H1 (cell line): ENCODE measurements around the gene MTMR10. TPM values are rescaled to one million over a fixed set of nuclear protein-coding genes. Genes with fewer than 3 reads are reported as not detected.

Experiments used
- CTCF ChIA-PET: fragments of 300-600 bp; sonication (Branson Sonifier 250); formaldehyde crosslinking; loops from one replicate; lab custom pipeline; 2021; ENCODE audit not compliant: partially characterized antibody; lab: Charles Lee
- POLR2A ChIA-PET: fragments of 300-600 bp; sonication (Branson Sonifier 250); formaldehyde crosslinking; loops from one replicate; lab custom pipeline; 2021; ENCODE audit warnings: inconsistent platforms; ENCODE audit not compliant: partially characterized antibody; lab: Charles Lee
- DNase-seq, 2 experiments: peaks; one replicate each; pipeline versions ENCODE4 v3.0.0 to v3.0.0-alpha.2; 2010 to 2022; ENCODE audit warnings: low spot score in 2 of 2, low read depth in 1 of 2, mixed read lengths in 1 of 2
- FAIRE-seq: peaks from 2 replicates; lab custom pipeline; 2011; peaks lifted over from hg19 to GRCh38; lab: Jason Lieb, UNC
- H2AFZ ChIP-seq: 2 replicates; pipeline ENCODE4 v1.8.1; 2012; ENCODE audit warnings: low read length, inconsistent platforms
- H2AK5ac ChIP-seq: 2 replicates; pipeline ENCODE4 v1.6.1; 2013; ENCODE audit warnings: low read depth, low read length
- H2BK120ac ChIP-seq: replicated peaks from 2 replicates; pipeline ENCODE3; 2013; ENCODE audit warnings: low read depth, low read length, inconsistent platforms
- H2BK12ac ChIP-seq: 2 replicates; pipeline ENCODE4 v1.6.1; 2013; ENCODE audit warnings: low read depth, low read length
- H2BK15ac ChIP-seq: 2 replicates; pipeline ENCODE4 v1.6.1; 2013; ENCODE audit warnings: low read length
- H2BK20ac ChIP-seq: 2 replicates; pipeline ENCODE4 v1.6.1; 2013; ENCODE audit warnings: low read length
- H2BK5ac ChIP-seq: 2 replicates; pipeline ENCODE4 v1.6.1; 2013; ENCODE audit warnings: low read depth, low read length
- H3K14ac ChIP-seq: 2 replicates; pipeline ENCODE4 v1.6.1; 2013; ENCODE audit warnings: inconsistent platforms; ENCODE audit not compliant: insufficient read length
- H3K18ac ChIP-seq: 2 replicates; pipeline ENCODE4 v1.6.1; 2013; ENCODE audit warnings: low read length; ENCODE audit errors: extremely low read depth
- H3K23ac ChIP-seq: 2 replicates; pipeline ENCODE4 v1.6.1; 2013; ENCODE audit warnings: inconsistent platforms; ENCODE audit not compliant: insufficient read length
- H3K23me2 ChIP-seq: 2 replicates; pipeline ENCODE4 v1.6.1; 2013; ENCODE audit warnings: low read depth, low read length
- H3K27ac ChIP-seq: 2 replicates; pipeline ENCODE4 v1.6.1; 2011; ENCODE audit warnings: low read depth, low read length, inconsistent platforms
- H3K27me3 ChIP-seq, 4 experiments: replicated peaks in 1 of 4; 1 replicate in 1 of 4; 2 replicates in 3 of 4; pipeline versions ENCODE4 v1.6.1 to v1.8.1; 2011 to 2013; ENCODE audit warnings: low read length in 3 of 4, mild to moderate bottlenecking in 3 of 4, inconsistent platforms in 2 of 4, mixed read lengths in 2 of 4, moderate library complexity in 1 of 4; ENCODE audit not compliant: control insufficient read depth in 3 of 4, insufficient read depth in 3 of 4; ENCODE audit errors: extremely low read depth in 1 of 4
- H3K36me3 ChIP-seq, 4 experiments: 2 replicates each; pipeline versions ENCODE4 v1.6.1 to v1.8.1; 2011 to 2013; ENCODE audit warnings: mild to moderate bottlenecking in 4 of 4, low read length in 3 of 4, moderate library complexity in 2 of 4, control low read depth in 1 of 4, inconsistent platforms in 1 of 4; ENCODE audit not compliant: insufficient read depth in 4 of 4, control insufficient read depth in 2 of 4
- H3K4ac ChIP-seq: replicated peaks from 2 replicates; pipeline ENCODE3; 2013; ENCODE audit warnings: low read length, low read depth, mixed read lengths, inconsistent platforms; ENCODE audit not compliant: insufficient read length
- H3K4me1 ChIP-seq, 4 experiments: replicated peaks in 1 of 4; 1 replicate in 1 of 4; 2 replicates in 3 of 4; pipeline versions ENCODE4 v1.6.1 to v1.8.1; 2011 to 2013; ENCODE audit warnings: low read length in 3 of 4, inconsistent platforms in 2 of 4, mixed read lengths in 1 of 4; ENCODE audit not compliant: insufficient read depth in 4 of 4, control insufficient read depth in 3 of 4
- H3K4me2 ChIP-seq, 2 experiments: 2 replicates each; pipeline versions ENCODE4 v1.6.1 to v1.8.1; 2011 to 2013; ENCODE audit warnings: low read depth in 2 of 2, low read length in 2 of 2, control low read depth in 1 of 2, inconsistent platforms in 1 of 2, mild to moderate bottlenecking in 1 of 2; ENCODE audit not compliant: insufficient read depth in 1 of 2
- H3K4me3 ChIP-seq, 4 experiments: fragments of 200-600, 300-600 bp in 1 of 4; sonication (generic), shearing (Covaris generic), sonication (Bioruptor Twin) in 1 of 4; 2 replicates each; pipeline versions ENCODE4 v1.5.1 to v1.8.1; 2011 to 2016; ENCODE audit warnings: low read length in 4 of 4, low read depth in 3 of 4, control low read depth in 2 of 4, inconsistent platforms in 2 of 4, mild to moderate bottlenecking in 2 of 4, mixed read lengths in 1 of 4, moderate library complexity in 1 of 4; ENCODE audit not compliant: insufficient read depth in 2 of 4; ENCODE audit errors: extremely low read depth in 1 of 4
- H3K56ac ChIP-seq: replicated peaks from 2 replicates; pipeline ENCODE3; 2013; ENCODE audit warnings: low read depth, mild to moderate bottlenecking, mixed read lengths, low read length, inconsistent platforms; ENCODE audit not compliant: insufficient read length
- H3K79me1 ChIP-seq: 2 replicates; pipeline ENCODE4 v1.6.1; 2013; ENCODE audit warnings: low read depth, low read length, control low read depth
- H3K79me2 ChIP-seq, 2 experiments: 2 replicates each; pipeline versions ENCODE4 v1.6.1 to v1.8.1; 2012 to 2013; ENCODE audit warnings: low read length in 2 of 2, mild to moderate bottlenecking in 2 of 2, inconsistent platforms in 1 of 2; ENCODE audit not compliant: insufficient read depth in 2 of 2, control insufficient read depth in 1 of 2
- H3K9ac ChIP-seq, 4 experiments: replicated peaks in 1 of 4; 1 replicate in 1 of 4; 2 replicates in 3 of 4; pipeline versions ENCODE4 v1.6.1 to v1.8.1; 2011 to 2013; ENCODE audit warnings: low read depth in 3 of 4, low read length in 3 of 4, control low read depth in 2 of 4, mild to moderate bottlenecking in 2 of 4, moderate library complexity in 2 of 4, inconsistent platforms in 1 of 4; ENCODE audit errors: extremely low read depth in 1 of 4
- H3K9me3 ChIP-seq, 2 experiments: 2 replicates each; pipeline versions ENCODE4 v1.6.1 to v1.8.1; 2012 to 2013; ENCODE audit warnings: mild to moderate bottlenecking in 2 of 2, moderate library complexity in 2 of 2, control low read depth in 1 of 2, inconsistent platforms in 1 of 2, low read depth in 1 of 2, low read length in 1 of 2, mixed read lengths in 1 of 2; ENCODE audit not compliant: insufficient read depth in 2 of 2
- H4K20me1 ChIP-seq, 2 experiments: replicated peaks in 1 of 2; 2 replicates each; pipeline versions ENCODE3 to v1.8.1; 2011 to 2013; ENCODE audit warnings: inconsistent platforms in 2 of 2, low read length in 2 of 2, mild to moderate bottlenecking in 1 of 2; ENCODE audit not compliant: insufficient read depth in 2 of 2, control insufficient read depth in 1 of 2
- H4K5ac ChIP-seq: 2 replicates; pipeline ENCODE4 v1.6.1; 2013; ENCODE audit warnings: low read length, low read depth, mixed read lengths, inconsistent platforms; ENCODE audit not compliant: insufficient read length
- H4K8ac ChIP-seq: 2 replicates; pipeline ENCODE4 v1.8.0; 2013; ENCODE audit warnings: mild to moderate bottlenecking, moderate library complexity, low read length, inconsistent platforms; ENCODE audit not compliant: insufficient read depth; ENCODE audit errors: extremely low read depth
- H4K91ac ChIP-seq: replicated peaks from 2 replicates; pipeline ENCODE3; 2013; ENCODE audit warnings: low read length, mixed read lengths, inconsistent platforms; ENCODE audit not compliant: insufficient read length
- ASH2L ChIP-seq: fragments of 200-600, 300-600 bp; sonication (generic); IDR thresholded peaks from one replicate; pipeline ENCODE4 v1.7.1; 2017; ENCODE audit warnings: low read length
- EZH2 ChIP-seq: fragments of 200-600 bp; sonication (generic); IDR thresholded peaks from 2 replicates; pipeline ENCODE4 v1.7.1; 2012; ENCODE audit warnings: low read depth, mild to moderate bottlenecking, moderate library complexity, low read length, inconsistent platforms; ENCODE audit not compliant: severe bottlenecking
- MAFK ChIP-seq: IDR thresholded peaks from 2 replicates; pipeline ENCODE4 v1.6.1; 2012; ENCODE audit warnings: low read depth, mild to moderate bottlenecking, improper control_type of control experiment, low read length
- WGBS, 2 experiments: shearing (Covaris generic) in 1 of 2; methylation state at CpG; one replicate each; pipeline versions ENCODE4 v1.1.6 to v1.1.7; 2013 to 2015; ENCODE audit warnings: low lambda C conversion rate in 2 of 2, mixed read lengths in 2 of 2, inconsistent platforms in 1 of 2, low coverage in 1 of 2, missing lambda C conversion rate in 1 of 2; ENCODE audit not compliant: insufficient replicate concordance in 2 of 2, insufficient coverage in 1 of 2, insufficient read length in 1 of 2; ENCODE audit errors: extremely low coverage in 1 of 2, missing lambda C conversion rate in 1 of 2; 5-methylcytosine and 5-hydroxymethylcytosine counted together
- polyA plus RNA-seq, 7 experiments: library from polyadenylated mRNA; depleted of rRNA in 3 of 7; stranded (reverse) in 5 of 7; unstranded in 2 of 7; fragments of >200 nt in 5 of 7; fragments of 200-250 nt in 2 of 7; gene quantifications; 1 replicate in 5 of 7; 2 replicates in 1 of 7; 4 replicates in 1 of 7; pipeline versions ENCODE4 v1.2.1 to v1.2.3, GENCODE V29; 2011 to 2013; ENCODE audit warnings: missing spikeins in 2 of 7, mixed read lengths in 2 of 7
- total RNA-seq: library from RNA; stranded (reverse); fragmentation: NEBNext Ultra II Directional; extraction: Animal tissue kit (Norgen Biotek cat#: 25700); gene quantifications from 2 replicates; pipeline ENCODE4 v1.2.1, GENCODE V29; 2021

The MTMR10 gene
- total and polyA plus RNA-seq, 2 of the 8 experiments (the other 6 are each of a cell fraction or from before 2014, with no cell fraction given): 3.8 to 13.1 TPM

DNA sequence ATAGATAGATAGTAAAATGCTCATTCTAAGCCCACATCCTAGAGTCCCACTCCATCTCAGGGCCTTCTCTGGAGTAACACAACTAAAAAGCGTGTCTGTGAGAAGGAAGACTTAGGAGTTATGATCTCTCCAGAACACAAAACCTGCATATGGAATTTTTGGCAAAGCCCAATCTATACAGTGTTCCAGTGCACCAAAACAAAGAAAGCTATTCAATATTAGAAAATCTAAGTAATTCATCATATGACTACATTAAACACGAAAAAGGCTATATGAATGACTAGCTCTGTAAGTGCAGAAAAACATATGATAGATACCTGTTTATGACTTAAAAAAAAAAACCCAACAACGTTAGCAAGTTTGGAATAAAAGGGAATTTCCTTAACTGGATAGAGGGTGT is 27.7 kb downstream of the MTMR10 start:
- Histone ChIP-seq H2AFZ (no peak overlapping the region), H3K18ac (no peak overlapping the region), H3K4me3 (no peak overlapping the region), H3K23ac (no peak overlapping the region), H3K56ac (no peak overlapping the region), H3K4ac (no peak overlapping the region), H3K79me1 (no peaks in the 10 kb centered on the region), H3K27ac (no peak overlapping the region), H3K23me2 (no peaks in the 10 kb centered on the region), H3K4me2 (no peak overlapping the region), H2BK5ac (no peak overlapping the region), H2AK5ac (no peak overlapping the region), H2BK120ac (no peak overlapping the region), H3K79me2 (no peaks in the 10 kb centered on the region), H3K14ac (no peak overlapping the region), H3K36me3 (peaks cover 0 to 6% (median under 1%) of the 10 kb centered on the region in 4 experiments; a peak in 3 of 8 replicates), H2BK12ac (no peak overlapping the region), H3K9me3 (no peaks in the 10 kb centered on the region), H3K9ac (no peak overlapping the region), H2BK15ac (no peak overlapping the region), H3K4me1 (no peaks in the 10 kb centered on the region), H4K91ac (no peak overlapping the region), H2BK20ac (no peak overlapping the region), H4K5ac (no peak overlapping the region), H4K20me1 (peaks cover 0 to 2% of the 10 kb centered on the region in 2 experiments), H4K8ac (no peak overlapping the region), H3K27me3 (no peaks in the 10 kb centered on the region)
- WGBS, 2 experiments: 84% methylated on average over 3 of the region's 3 CpGs; no CpG with 5 or more reads in 1 of the 2 experiments
- CTCF ChIA-PET: interaction anchor here (3.4 kb wide), 1 partner anchor 165 kb away, joined by 14 read pairs; no protein-coding TSS in a partner anchor
- FAIRE-seq (no peak), DNase-seq (no peak)
- POLR2A ChIA-PET: interaction anchor here (1.2 kb wide), 1 partner anchor 28 kb away, joined by 4 read pairs; the partner anchor contains the start of gene MTMR10
- TF ChIP-seq EZH2: no peak
- no peak for TF ChIP-seq MAFK
- TF ChIP-seq ASH2L: no peak
